ENCODE measurements around the gene PLEKHF1. TPM values are rescaled to one million over a fixed set of nuclear protein-coding genes. Genes with fewer than 3 reads are reported as not detected.

Gene PLEKHF1
- total RNA-seq, 4 donors from 2014 or later, result 28.6 to 49.1 (median 38.8) TPM

- 80% methylated on average over 1 of the region's 7 CpGs; no CpG with 5 or more reads in 1 of the 2 donors for WGBS, 2 donors (ENCODE audit: low coverage in 1 of 2)
- ATAC-seq, result no peak
- H3K9me3 ChIP-seq, result no peaks in the 10 kb centered on the region
Observed at GRCh38 chr19:29618434-29618833, 46.8 kb upstream of the PLEKHF1 start.

DNA sequence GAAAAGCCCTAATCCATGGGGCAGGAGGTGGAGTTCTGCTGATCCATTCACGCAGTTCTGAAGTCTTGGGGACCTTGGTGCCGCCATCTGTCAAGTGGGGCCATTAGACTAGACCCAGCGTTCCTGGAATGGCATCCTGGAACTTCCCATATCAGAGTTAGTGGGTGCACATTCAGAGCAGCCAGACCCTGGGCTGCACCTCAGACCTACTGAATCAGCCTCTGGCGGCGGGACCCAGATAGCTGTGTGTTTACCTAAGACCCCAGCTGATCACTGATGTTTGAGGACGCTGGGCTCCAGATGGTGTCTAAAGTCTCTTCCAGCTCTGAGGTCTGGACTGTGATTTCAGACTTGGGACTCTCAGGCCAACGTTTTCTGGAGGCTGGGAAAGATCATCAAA is 46.4 kb upstream of the PLEKHF1 start:
- Histone ChIP-seq H3K36me3 (peaks cover 0 to 34% of the 10 kb centered on the region in 2 donors), H3K9me3 (no peaks in the 10 kb centered on the region), H3K27ac (no peak overlapping the region), H3K4me1 (no peaks in the 10 kb centered on the region), H3K4me3 (no peak overlapping the region), H3K27me3 (peaks cover 26% of the 10 kb centered on the region)
- 30 to 67% methylated on average over 1 to 2 of the region's 7 CpGs for WGBS, 2 donors (ENCODE audit: low coverage in 1 of 2)
- TF ChIP-seq POLR2A (IDR thresholded peaks at IDR 0.05) (no peak), EP300 (IDR thresholded peaks at IDR 0.05) (no peak), POLR2AphosphoS5 (IDR thresholded peaks at IDR 0.05) (no peak)
- TF ChIP-seq, protein P1, sequence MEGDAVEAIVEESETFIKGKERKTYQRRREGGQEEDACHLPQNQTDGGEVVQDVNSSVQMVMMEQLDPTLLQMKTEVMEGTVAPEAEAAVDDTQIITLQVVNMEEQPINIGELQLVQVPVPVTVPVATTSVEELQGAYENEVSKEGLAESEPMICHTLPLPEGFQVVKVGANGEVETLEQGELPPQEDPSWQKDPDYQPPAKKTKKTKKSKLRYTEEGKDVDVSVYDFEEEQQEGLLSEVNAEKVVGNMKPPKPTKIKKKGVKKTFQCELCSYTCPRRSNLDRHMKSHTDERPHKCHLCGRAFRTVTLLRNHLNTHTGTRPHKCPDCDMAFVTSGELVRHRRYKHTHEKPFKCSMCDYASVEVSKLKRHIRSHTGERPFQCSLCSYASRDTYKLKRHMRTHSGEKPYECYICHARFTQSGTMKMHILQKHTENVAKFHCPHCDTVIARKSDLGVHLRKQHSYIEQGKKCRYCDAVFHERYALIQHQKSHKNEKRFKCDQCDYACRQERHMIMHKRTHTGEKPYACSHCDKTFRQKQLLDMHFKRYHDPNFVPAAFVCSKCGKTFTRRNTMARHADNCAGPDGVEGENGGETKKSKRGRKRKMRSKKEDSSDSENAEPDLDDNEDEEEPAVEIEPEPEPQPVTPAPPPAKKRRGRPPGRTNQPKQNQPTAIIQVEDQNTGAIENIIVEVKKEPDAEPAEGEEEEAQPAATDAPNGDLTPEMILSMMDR (IDR thresholded peaks at IDR 0.05), result no peak
- no peak for ATAC-seq

More at GRCh38 chr19:29618434-29618833, 46.8 kb upstream of the PLEKHF1 start:
- Histone ChIP-seq H3K4me3 (no peak overlapping the region), H3K36me3 (peaks cover 0 to 39% of the 10 kb centered on the region in 2 donors), H3K27me3 (peaks cover 26% of the 10 kb centered on the region), H3K27ac (no peak overlapping the region), H3K4me1 (no peaks in the 10 kb centered on the region)
- TF ChIP-seq POLR2A (IDR thresholded peaks at IDR 0.05), result no peak
- no peak for TF ChIP-seq POLR2AphosphoS5 (IDR thresholded peaks at IDR 0.05)
- TF ChIP-seq EP300 (IDR thresholded peaks at IDR 0.05), result no peak
- TF ChIP-seq, protein P1 (IDR thresholded peaks at IDR 0.05), result no peak

GRCh38 chr19:29620931-29621351 is 44.3 kb upstream of the PLEKHF1 start:
- peaks cover 26% of the 10 kb centered on the region for H3K27me3 ChIP-seq
- no peak for ATAC-seq
- no peaks in the 10 kb centered on the region for H3K4me1 ChIP-seq
- no peaks in the 10 kb centered on the region for H3K9me3 ChIP-seq
- 52 to 65% methylated on average over 2 to 12 of the region's 15 CpGs for WGBS, 2 donors (ENCODE audit: low coverage in 1 of 2)
- H3K27ac ChIP-seq, result no peak overlapping the region
- peaks cover 0 to 14% of the 10 kb centered on the region in 2 donors for H3K36me3 ChIP-seq
- H3K4me3 ChIP-seq, result no peak overlapping the region
- TF ChIP-seq POLR2A (IDR thresholded peaks at IDR 0.05), result no peak
- no peak for TF ChIP-seq POLR2AphosphoS5 (IDR thresholded peaks at IDR 0.05)
- no peak for TF ChIP-seq EP300 (IDR thresholded peaks at IDR 0.05)
- TF ChIP-seq, protein P1 (IDR thresholded peaks at IDR 0.05), result no peak

GRCh38 chr19:29622166-29623070 is 42.8 kb upstream of the PLEKHF1 start:
- 74 to 75% methylated on average over 3 to 6 of the region's 23 CpGs for WGBS, 2 donors (ENCODE audit: low coverage in 1 of 2)
- no peak for ATAC-seq
- no peaks in the 10 kb centered on the region for H3K4me1 ChIP-seq
- no peak for TF ChIP-seq EP300 (IDR thresholded peaks at IDR 0.05)
- TF ChIP-seq, protein P1 (IDR thresholded peaks at IDR 0.05), result no peak
- TF ChIP-seq POLR2AphosphoS5 (IDR thresholded peaks at IDR 0.05), result no peak
- TF ChIP-seq POLR2A (IDR thresholded peaks at IDR 0.05), result no peak
- no peaks in the 10 kb centered on the region for H3K36me3 ChIP-seq
- no peak overlapping the region for H3K27ac ChIP-seq
- no peaks in the 10 kb centered on the region for H3K9me3 ChIP-seq
- peaks cover 26% of the 10 kb centered on the region for H3K27me3 ChIP-seq
- H3K4me3 ChIP-seq, result no peak overlapping the region

Data from gastroesophageal sphincter (tissue), 4 donors.